ENCODE data around the gene GRAMD2B. TPM values are rescaled to one million over a fixed set of nuclear protein-coding genes. Genes with fewer than 3 reads are reported as not detected.

GRAMD2B gene
- total and polyA plus RNA-seq, 2 of the 8 experiments (the other 6 are each of a cell fraction or from before 2014, with no cell fraction given), result 6.4 to 9.4 TPM

DNA sequence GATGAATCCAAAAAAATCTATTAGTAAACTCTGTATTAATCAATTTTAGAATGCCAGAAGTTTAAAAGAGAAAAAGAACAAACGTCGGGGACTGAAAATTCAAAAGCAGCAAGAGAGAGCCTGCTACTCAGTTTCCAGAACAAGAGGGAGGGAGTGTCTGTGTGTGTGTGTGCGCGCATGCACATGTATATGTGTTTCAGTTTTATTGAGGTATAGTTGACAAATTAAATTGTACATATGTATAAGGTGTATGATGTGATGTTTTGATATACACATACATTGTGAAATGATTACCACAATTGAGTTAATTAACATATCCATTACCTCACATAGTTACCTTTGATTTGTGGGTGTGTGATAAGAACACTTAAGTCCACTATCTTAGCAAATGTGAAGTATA lies 27.6 kb upstream of the GRAMD2B start:
- Histone ChIP-seq H2BK12ac (ENCODE audit: low read depth, low read length) (no peak overlapping the region), H4K5ac (ENCODE audit: insufficient read length, low read depth, low read length) (no peak overlapping the region), H3K36me3 (ENCODE audit: control insufficient read depth in 2 of 4, insufficient read depth in 4 of 4, low read length in 3 of 4) (no peaks in the 10 kb centered on the region), H4K91ac (replicated peaks; ENCODE audit: insufficient read length, low read length) (no peak overlapping the region), H3K79me2 (ENCODE audit: control insufficient read depth in 1 of 2, insufficient read depth in 2 of 2, low read length in 2 of 2) (no peaks in the 10 kb centered on the region), H3K27me3 (replicated peaks in 1 of 4; ENCODE audit: control insufficient read depth in 3 of 4, extremely low read depth in 1 of 4, insufficient read depth in 3 of 4, low read length in 3 of 4) (no peaks in the 10 kb centered on the region), H3K14ac (ENCODE audit: insufficient read length) (no peak overlapping the region), H2BK20ac (ENCODE audit: low read length) (no peak overlapping the region), H3K9me3 (ENCODE audit: insufficient read depth in 2 of 2, low read depth in 1 of 2, low read length in 1 of 2) (peaks cover 0 to 5% of the 10 kb centered on the region in 2 experiments; a peak in 2 of 4 replicates), H3K4me3 (ENCODE audit: extremely low read depth in 1 of 4, insufficient read depth in 2 of 4, low read depth in 3 of 4, low read length in 4 of 4) (no peak overlapping the region), H3K56ac (replicated peaks; ENCODE audit: insufficient read length, low read depth, low read length) (no peak overlapping the region), H3K23me2 (ENCODE audit: low read depth, low read length) (no peaks in the 10 kb centered on the region), H3K23ac (ENCODE audit: insufficient read length) (no peak overlapping the region), H3K4ac (replicated peaks; ENCODE audit: insufficient read length, low read depth, low read length) (no peak overlapping the region), H4K8ac (ENCODE audit: extremely low read depth, insufficient read depth, low read length) (no peak overlapping the region), H2BK5ac (ENCODE audit: low read depth, low read length) (no peak overlapping the region), H2BK15ac (ENCODE audit: low read length) (no peak overlapping the region), H3K18ac (ENCODE audit: extremely low read depth, low read length) (no peak overlapping the region), H2BK120ac (replicated peaks; ENCODE audit: low read depth, low read length) (no peak overlapping the region), H4K20me1 (replicated peaks in 1 of 2; ENCODE audit: control insufficient read depth in 1 of 2, insufficient read depth in 2 of 2, low read length in 2 of 2) (no peaks in the 10 kb centered on the region), H3K27ac (ENCODE audit: low read depth, low read length) (no peak overlapping the region), H3K9ac (replicated peaks in 1 of 4; ENCODE audit: extremely low read depth in 1 of 4, low read depth in 3 of 4, low read length in 3 of 4) (no peak overlapping the region), H2AFZ (ENCODE audit: low read length) (no peak overlapping the region), H3K4me1 (replicated peaks in 1 of 4; ENCODE audit: control insufficient read depth in 3 of 4, insufficient read depth in 4 of 4, low read length in 3 of 4) (no peaks in the 10 kb centered on the region; a peak in 2 of 7 replicates), H3K4me2 (ENCODE audit: insufficient read depth in 1 of 2, low read depth in 2 of 2, low read length in 2 of 2) (no peak overlapping the region), H3K79me1 (ENCODE audit: low read depth, low read length) (no peaks in the 10 kb centered on the region), H2AK5ac (ENCODE audit: low read depth, low read length) (no peak overlapping the region)
- CTCF ChIA-PET (ENCODE audit: partially characterized antibody), result no interaction called here
- FAIRE-seq (no peak), DNase-seq (ENCODE audit: low read depth in 1 of 2, low spot score in 2 of 2) (no peak)
- POLR2A ChIA-PET (ENCODE audit: partially characterized antibody), result no interaction called here
- WGBS, 2 experiments (ENCODE audit: extremely low coverage in 1 of 2, insufficient coverage in 1 of 2, insufficient read length in 1 of 2, insufficient replicate concordance in 2 of 2, low coverage in 1 of 2, low lambda C conversion rate in 2 of 2, missing lambda C conversion rate in 1 of 2), result 76% methylated on average over 4 of the region's 4 CpGs; no CpG with 5 or more reads in 1 of the 2 experiments
- TF ChIP-seq SP1 (IDR thresholded peaks at IDR 0.05; ENCODE audit: low read depth, low read length), result no peak
- no peak for TF ChIP-seq CTCF (IDR thresholded peaks at IDR 0.05; ENCODE audit: control extremely low read depth in 1 of 3, insufficient read depth in 1 of 3, low read depth in 1 of 3, low read length in 3 of 3)
- no peak for TF ChIP-seq HDAC6 (IDR thresholded peaks at IDR 0.05; ENCODE audit: low read depth, low read length)
- TF ChIP-seq SUZ12 (IDR thresholded peaks at IDR 0.05; ENCODE audit: low read length), result no peak
- TF ChIP-seq RNF2 (IDR thresholded peaks at IDR 0.05; ENCODE audit: borderline replicate concordance, low read depth, low read length, missing control alignments, poor library complexity, severe bottlenecking), result no peak
- TF ChIP-seq SIN3A (conservative IDR thresholded peaks at IDR 0.05 in 1 of 2, IDR thresholded peaks at IDR 0.05 in 1 of 2; ENCODE audit: low read depth in 1 of 2, low read length in 2 of 2), result no peak
- no peak for TF ChIP-seq RBBP5 (IDR thresholded peaks at IDR 0.05; ENCODE audit: borderline replicate concordance, low read depth, low read length)
- no peak for TF ChIP-seq POLR2AphosphoS5 (IDR thresholded peaks at IDR 0.05; ENCODE audit: low read depth, low read length)
- TF ChIP-seq CREB1 (IDR thresholded peaks at IDR 0.05), result no peak
- no peak for TF ChIP-seq CHD1 (IDR thresholded peaks at IDR 0.05; ENCODE audit: low read depth, low read length)
- no peak for TF ChIP-seq CBX5 (IDR thresholded peaks at IDR 0.05; ENCODE audit: low read depth, low read length)
- no peak for TF ChIP-seq PHF8 (conservative IDR thresholded peaks at IDR 0.05; ENCODE audit: low read depth, low read length)

Measured in H1 (cell line).